Measurements from ENCODE around the gene IQSEC1.

- TF ChIP-seq, protein P1, sequence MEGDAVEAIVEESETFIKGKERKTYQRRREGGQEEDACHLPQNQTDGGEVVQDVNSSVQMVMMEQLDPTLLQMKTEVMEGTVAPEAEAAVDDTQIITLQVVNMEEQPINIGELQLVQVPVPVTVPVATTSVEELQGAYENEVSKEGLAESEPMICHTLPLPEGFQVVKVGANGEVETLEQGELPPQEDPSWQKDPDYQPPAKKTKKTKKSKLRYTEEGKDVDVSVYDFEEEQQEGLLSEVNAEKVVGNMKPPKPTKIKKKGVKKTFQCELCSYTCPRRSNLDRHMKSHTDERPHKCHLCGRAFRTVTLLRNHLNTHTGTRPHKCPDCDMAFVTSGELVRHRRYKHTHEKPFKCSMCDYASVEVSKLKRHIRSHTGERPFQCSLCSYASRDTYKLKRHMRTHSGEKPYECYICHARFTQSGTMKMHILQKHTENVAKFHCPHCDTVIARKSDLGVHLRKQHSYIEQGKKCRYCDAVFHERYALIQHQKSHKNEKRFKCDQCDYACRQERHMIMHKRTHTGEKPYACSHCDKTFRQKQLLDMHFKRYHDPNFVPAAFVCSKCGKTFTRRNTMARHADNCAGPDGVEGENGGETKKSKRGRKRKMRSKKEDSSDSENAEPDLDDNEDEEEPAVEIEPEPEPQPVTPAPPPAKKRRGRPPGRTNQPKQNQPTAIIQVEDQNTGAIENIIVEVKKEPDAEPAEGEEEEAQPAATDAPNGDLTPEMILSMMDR (conservative IDR thresholded peaks at IDR 0.05; ENCODE audit: low read depth in 2 of 2): no peak
- no peak for TF ChIP-seq POLR2AphosphoS5 (IDR thresholded peaks at IDR 0.05; ENCODE audit: low read depth)
Observed at GRCh38 chr3:12886736-12887135, 186.5 kb downstream of the IQSEC1 start.
